Activated CD8-positive, alpha-beta memory T cell treated with anti-CD3 and anti-CD28 coated beads, Interleukin-2, amount 50 U/mL, for 1 hour (primary cell): ENCODE measurements around the gene PRKAB2.
"Not testable (repeated sequence)": the region's sequence is repeated elsewhere in the genome, so short reads cannot be mapped to it uniquely, and the experiment has no call there.

Experiments
- DNase-seq: peaks from one replicate; pipeline ENCODE4 v3.0.0-alpha.2; 2020; ENCODE audit errors: extremely low read depth

The PRKAB2 gene

GRCh38 chr1:147109762-147110161 lies 62.5 kb downstream of the PRKAB2 start:
- DNase-seq, result no peak

GRCh38 chr1:147109041-147109440 lies 63.2 kb downstream of the PRKAB2 start:
- no peak for DNase-seq

GRCh38 chr1:147106407-147106881 lies 65.8 kb downstream of the PRKAB2 start:
- DNase-seq, result not testable (repeated sequence)

DNA sequence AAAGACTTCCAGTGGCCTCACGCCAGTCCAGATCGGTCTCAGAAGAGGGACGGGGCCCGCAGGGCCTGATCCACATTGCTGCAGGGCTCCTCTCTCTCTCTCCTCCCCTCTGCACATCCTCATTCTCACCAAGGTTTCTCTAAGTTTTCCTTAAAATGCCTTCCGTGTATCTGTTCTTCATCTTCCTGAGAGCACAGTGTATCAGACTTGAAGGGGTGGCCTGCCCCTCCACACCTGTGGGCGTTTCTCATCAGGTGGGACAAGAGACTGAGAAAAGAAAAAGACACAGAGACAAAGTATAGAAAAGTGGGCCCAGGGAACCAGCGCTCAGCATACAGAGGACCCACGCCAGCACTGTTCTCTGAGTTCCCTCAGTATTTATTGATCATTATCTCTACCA lies 66.4 kb downstream of the PRKAB2 start:
- DNase-seq, result no peak
